GM21529 (cell line): Measurements from ENCODE around the gene PLCD3.
A peak's percentile ranks its signal among the peaks of the same experiment; 100 is the strongest.

Experiments used
- ATAC-seq: cut with Tn5 transposase; IDR thresholded peaks from one replicate; pipeline ENCODE4 v1.9.1; 2021; ENCODE audit not compliant: unreplicated experiment

The PLCD3 gene

GRCh38 chr17:45150911-45151809 is 18.8 kb upstream of the PLCD3 start:
- ATAC-seq = no peak

GRCh38 chr17:45149669-45150664 is 17.7 kb upstream of the PLCD3 start:
- ATAC-seq = no peak

DNA sequence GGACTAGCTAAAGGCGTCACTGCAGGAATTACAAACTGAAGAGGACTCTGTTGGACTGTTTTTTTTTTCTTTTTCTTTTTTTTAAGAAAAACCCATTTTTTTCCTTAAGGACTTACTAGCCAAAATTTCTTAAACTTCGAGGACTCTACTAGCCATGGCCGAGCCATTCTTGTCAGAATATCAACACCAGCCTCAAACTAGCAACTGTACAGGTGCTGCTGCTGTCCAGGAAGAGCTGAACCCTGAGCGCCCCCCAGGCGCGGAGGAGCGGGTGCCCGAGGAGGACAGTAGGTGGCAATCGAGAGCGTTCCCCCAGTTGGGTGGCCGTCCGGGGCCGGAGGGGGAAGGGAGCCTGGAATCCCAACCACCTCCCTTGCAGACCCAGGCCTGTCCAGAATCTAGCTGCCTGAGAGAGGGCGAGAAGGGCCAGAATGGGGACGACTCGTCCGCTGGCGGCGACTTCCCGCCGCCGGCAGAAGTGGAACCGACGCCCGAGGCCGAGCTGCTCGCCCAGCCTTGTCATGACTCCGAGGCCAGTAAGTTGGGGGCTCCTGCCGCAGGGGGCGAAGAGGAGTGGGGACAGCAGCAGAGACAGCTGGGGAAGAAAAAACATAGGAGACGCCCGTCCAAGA is 16.8 kb upstream of the PLCD3 start:
- ATAC-seq = peak; percentile 37

DNA sequence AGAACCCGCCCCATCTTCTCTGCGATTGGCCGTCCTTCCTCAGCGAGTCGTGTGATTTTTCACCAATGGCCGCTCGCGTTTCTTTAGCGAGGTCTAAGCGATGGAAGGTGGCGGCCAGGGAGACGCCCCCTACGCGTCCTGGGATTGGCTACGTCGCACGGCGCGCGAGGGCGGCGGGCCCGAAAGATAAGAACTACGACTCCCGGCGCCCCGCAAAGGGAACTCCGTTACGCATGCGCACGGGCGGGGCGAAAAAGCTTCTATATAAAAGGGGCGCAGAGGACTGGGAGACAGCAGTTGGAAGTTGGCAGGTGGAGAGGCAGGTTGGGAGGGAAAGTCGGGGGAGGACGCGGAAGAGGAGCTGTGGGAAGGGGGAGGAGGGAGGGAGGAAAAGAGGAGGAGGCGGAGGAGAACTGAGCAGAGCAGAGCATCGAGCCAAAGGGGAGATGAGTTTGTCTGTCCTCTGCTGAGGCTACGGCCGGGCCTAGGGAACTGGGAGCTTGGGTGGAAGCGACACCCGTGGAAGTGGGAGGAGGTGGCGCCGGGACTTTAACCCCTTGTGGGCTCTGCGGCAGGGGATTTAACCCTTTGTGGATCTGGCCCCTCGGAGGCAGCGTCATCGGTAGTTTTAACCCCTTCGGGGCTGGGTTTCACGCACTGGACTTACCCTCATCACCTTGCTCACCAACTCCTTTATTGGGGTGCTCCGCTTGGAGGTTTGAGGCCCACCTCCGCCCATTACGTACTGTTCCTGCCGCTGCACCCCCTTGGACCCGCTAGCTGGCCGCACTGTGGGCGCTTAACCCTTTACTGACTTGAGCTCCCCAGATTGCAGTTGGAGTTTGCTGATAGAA is 16.1 kb upstream of the PLCD3 start, which contains the start of gene HEXIM1:
Gene HEXIM1, plus strand, starts transcription at position 293 of the 854 bp plus-strand sequence. CDS start 716 bp downstream, outside the sequence.
- peak; percentile 57 for ATAC-seq

GRCh38 chr17:45147581-45148182 is 15.4 kb upstream of the PLCD3 start:
- ATAC-seq = no peak

- no peak for ATAC-seq
Measured at GRCh38 chr17:45146890-45147580, 14.7 kb upstream of the PLCD3 start.

GRCh38 chr17:45146592-45146889 is 14.2 kb upstream of the PLCD3 start:
- ATAC-seq = no peak

- no peak for ATAC-seq
Measured at GRCh38 chr17:45146166-45146565, 13.9 kb upstream of the PLCD3 start.

DNA sequence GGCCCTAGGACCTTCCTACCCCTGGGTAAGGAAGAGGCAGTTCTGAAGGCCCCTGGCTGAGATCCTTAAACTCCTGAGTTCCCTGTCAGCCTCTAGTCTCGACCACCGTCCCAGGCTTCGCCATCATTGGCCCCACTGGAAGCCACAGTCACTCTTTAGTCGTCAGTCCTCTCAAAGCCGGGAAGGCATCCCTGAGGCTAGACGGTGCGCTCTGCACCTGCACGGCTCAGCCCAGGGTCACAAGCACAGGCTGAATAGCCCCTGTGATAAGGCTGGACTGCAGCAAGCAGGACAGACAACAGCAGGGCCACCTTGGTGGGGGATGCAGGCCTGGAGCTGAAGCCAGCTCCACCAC is 12.7 kb upstream of the PLCD3 start:
- no peak for ATAC-seq

GRCh38 chr17:45144199-45145034 is 12.1 kb upstream of the PLCD3 start:
- no peak for ATAC-seq

GRCh38 chr17:45143767-45144198 is 11.5 kb upstream of the PLCD3 start:
- ATAC-seq = no peak

DNA sequence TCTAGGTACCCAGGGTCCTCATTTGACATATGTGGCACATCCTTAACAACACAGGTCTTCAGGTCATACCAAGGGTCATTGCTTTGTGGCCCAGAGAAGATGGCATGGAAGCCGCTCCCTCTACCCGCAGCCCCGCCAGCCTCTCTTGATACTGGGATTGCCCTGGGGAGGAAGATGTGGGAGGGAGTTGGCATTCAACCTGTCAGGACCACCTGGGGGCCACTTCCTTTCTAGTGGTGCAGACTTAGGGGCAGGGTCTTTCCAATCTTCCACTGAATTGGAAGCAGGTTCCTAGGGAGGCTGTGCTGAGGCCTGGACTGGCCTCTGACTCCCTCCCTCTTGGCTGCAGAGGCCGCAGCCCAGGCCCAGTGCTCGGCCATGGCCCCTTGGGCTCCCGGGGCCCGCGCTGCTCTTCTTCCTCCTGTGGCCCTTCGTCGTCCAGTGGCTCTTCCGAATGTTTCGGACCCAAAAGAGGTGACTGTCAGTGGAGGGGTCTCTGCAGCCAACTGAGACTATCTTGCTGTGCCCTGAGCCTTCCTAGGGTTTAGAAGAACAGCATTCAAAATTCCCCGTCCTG is 10.9 kb upstream of the PLCD3 start:
- ATAC-seq = no peak

DNA sequence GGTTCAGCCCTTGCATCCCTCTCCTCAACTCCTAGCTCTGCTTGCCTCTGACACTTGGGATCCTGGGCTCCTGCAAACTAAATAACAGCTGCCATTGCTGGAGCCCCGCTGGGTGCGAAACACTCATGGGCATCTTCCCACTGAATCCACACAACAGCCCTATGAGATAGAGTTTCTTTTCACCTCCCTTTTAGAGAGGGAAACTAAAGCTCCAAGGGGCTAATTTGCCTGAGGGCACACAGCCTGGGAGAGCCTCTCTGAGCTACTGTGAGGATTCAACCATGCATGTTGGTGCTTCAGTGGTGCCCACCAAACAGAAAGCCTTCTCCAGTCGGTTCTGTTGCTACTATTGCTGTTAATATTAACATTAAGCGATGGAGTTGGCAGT is 7.2 kb upstream of the PLCD3 start:
- ATAC-seq = no peak

GRCh38 chr17:45138911-45139532 is 6.7 kb upstream of the PLCD3 start:
- no peak for ATAC-seq

GRCh38 chr17:45137561-45138305 is 5.4 kb upstream of the PLCD3 start:
- no peak for ATAC-seq

DNA sequence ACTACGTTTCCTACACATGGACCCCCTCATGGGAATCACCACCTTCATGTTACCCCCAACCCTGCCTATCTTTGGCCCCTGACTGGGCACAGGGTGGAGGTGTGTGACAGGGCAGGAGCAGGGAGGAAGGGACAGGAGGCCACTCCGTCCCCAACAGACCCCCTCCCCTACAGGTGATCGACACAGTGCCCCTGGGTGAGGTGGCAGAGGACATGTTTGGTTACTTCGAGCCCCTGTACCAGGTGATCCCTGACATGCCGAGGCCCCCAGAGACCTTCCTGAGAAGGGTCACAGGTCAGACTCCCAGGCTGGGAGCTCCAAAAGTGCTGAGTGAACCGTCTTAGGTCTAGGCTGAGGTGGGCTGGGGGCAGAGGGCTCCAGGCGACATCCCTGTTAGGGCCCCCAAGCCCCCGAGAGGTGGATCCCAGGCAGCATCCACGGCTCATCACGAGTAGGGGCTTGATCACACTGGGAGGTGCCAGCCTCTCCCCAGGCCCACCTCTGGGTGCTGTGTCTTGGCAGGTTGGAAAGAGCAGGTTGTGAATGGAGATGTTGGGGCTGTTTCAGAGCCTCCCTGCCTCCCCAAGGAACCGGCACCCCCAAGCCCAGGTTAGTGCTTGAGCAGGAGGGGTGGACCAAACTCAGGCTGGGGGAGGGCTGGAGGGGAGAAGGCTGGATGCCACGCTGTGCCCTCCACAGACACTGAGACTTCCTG is 4.7 kb upstream of the PLCD3 start:
- no peak for ATAC-seq
